ENCODE measurements around the gene LUZP4. TPM values are rescaled to one million over a fixed set of nuclear protein-coding genes. Genes with fewer than 3 reads are reported as not detected.

LUZP4 gene
- total and polyA plus RNA-seq, 2 of the 8 experiments (the other 6 are each of a cell fraction or from before 2014, with no cell fraction given), result 0.17 TPM; not detected in 1

DNA sequence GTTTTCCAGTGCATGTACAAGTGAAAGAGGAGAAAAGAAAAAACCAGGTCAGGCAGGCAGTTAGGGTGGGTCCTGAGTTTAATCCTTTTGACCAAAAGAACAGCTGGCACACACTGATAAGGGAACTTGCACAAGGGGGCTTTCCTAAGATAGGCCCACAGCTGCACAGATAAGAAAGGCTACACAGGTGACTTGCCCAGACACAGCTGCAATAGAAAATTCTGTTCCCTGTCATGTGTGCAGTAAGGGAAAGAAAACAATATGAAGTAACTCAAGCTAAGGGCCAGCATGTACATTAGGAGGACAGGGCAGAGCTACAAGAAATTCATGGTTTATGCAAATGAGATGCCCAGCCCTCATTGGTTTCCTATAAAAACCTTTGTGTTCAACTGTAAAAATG lies 32.9 kb downstream of the LUZP4 start:
- CTCF ChIA-PET (ENCODE audit: partially characterized antibody), result interaction anchor here (1.2 kb wide), 1 partner anchor 9 kb away, joined by 3 read pairs; no protein-coding TSS in a partner anchor
- Histone ChIP-seq H3K18ac (ENCODE audit: extremely low read depth, low read length) (no peak overlapping the region), H4K8ac (ENCODE audit: extremely low read depth, insufficient read depth, low read length) (no peak overlapping the region), H2AFZ (ENCODE audit: low read length) (no peak overlapping the region), H2BK15ac (ENCODE audit: low read length) (no peak overlapping the region), H2BK20ac (ENCODE audit: low read length) (no peak overlapping the region), H3K27ac (ENCODE audit: low read depth, low read length) (no peak overlapping the region), H3K9me3 (ENCODE audit: insufficient read depth in 2 of 2, low read depth in 1 of 2, low read length in 1 of 2) (no peaks in the 10 kb centered on the region), H3K79me2 (ENCODE audit: control insufficient read depth in 1 of 2, insufficient read depth in 2 of 2, low read length in 2 of 2) (no peaks in the 10 kb centered on the region), H3K4ac (replicated peaks; ENCODE audit: insufficient read length, low read depth, low read length) (no peak overlapping the region), H2BK12ac (ENCODE audit: low read depth, low read length) (no peak overlapping the region), H3K4me3 (ENCODE audit: extremely low read depth in 1 of 4, insufficient read depth in 2 of 4, low read depth in 3 of 4, low read length in 4 of 4) (no peak overlapping the region), H3K4me2 (ENCODE audit: insufficient read depth in 1 of 2, low read depth in 2 of 2, low read length in 2 of 2) (no peak overlapping the region), H3K23me2 (ENCODE audit: low read depth, low read length) (no peaks in the 10 kb centered on the region), H4K20me1 (replicated peaks in 1 of 2; ENCODE audit: control insufficient read depth in 1 of 2, insufficient read depth in 2 of 2, low read length in 2 of 2) (no peaks in the 10 kb centered on the region), H3K27me3 (replicated peaks in 1 of 4; ENCODE audit: control insufficient read depth in 3 of 4, extremely low read depth in 1 of 4, insufficient read depth in 3 of 4, low read length in 3 of 4) (no peaks in the 10 kb centered on the region), H4K5ac (ENCODE audit: insufficient read length, low read depth, low read length) (no peak overlapping the region), H3K23ac (ENCODE audit: insufficient read length) (no peak overlapping the region), H3K36me3 (ENCODE audit: control insufficient read depth in 2 of 4, insufficient read depth in 4 of 4, low read length in 3 of 4) (no peaks in the 10 kb centered on the region), H3K4me1 (replicated peaks in 1 of 4; ENCODE audit: control insufficient read depth in 3 of 4, insufficient read depth in 4 of 4, low read length in 3 of 4) (peaks cover 0 to 5% (median 0%) of the 10 kb centered on the region in 4 experiments; a peak in 3 of 7 replicates), H2AK5ac (ENCODE audit: low read depth, low read length) (no peak overlapping the region), H2BK5ac (ENCODE audit: low read depth, low read length) (no peak overlapping the region), H3K9ac (replicated peaks in 1 of 4; ENCODE audit: extremely low read depth in 1 of 4, low read depth in 3 of 4, low read length in 3 of 4) (no peak overlapping the region), H2BK120ac (replicated peaks; ENCODE audit: low read depth, low read length) (no peak overlapping the region), H4K91ac (replicated peaks; ENCODE audit: insufficient read length, low read length) (no peak overlapping the region), H3K79me1 (ENCODE audit: low read depth, low read length) (no peaks in the 10 kb centered on the region), H3K56ac (replicated peaks; ENCODE audit: insufficient read length, low read depth, low read length) (no peak overlapping the region), H3K14ac (ENCODE audit: insufficient read length) (no peak overlapping the region)
- FAIRE-seq (no peak), DNase-seq (ENCODE audit: low read depth in 1 of 2, low spot score in 2 of 2) (no peak)
- POLR2A ChIA-PET (ENCODE audit: partially characterized antibody), result no interaction called here
- TF ChIP-seq ZNF274 (IDR thresholded peaks at IDR 0.05; ENCODE audit: borderline replicate concordance, extremely low read depth, low read length) (no peak), KDM5A (IDR thresholded peaks at IDR 0.05; ENCODE audit: low read length) (no peak), HDAC2 (IDR thresholded peaks at IDR 0.05; ENCODE audit: borderline replicate concordance in 1 of 2, low read depth in 2 of 2, low read length in 2 of 2) (no peak), SIRT6 (IDR thresholded peaks at IDR 0.05; ENCODE audit: low read length) (no peak), RXRA (IDR thresholded peaks at IDR 0.05; ENCODE audit: insufficient read depth, low read depth, low read length) (no peak), YY1 (IDR thresholded peaks at IDR 0.05; ENCODE audit: low read depth, low read length) (no peak), POLR2A (IDR thresholded peaks at IDR 0.05; ENCODE audit: control extremely low read depth in 1 of 2, low read depth in 2 of 2, low read length in 2 of 2) (no peak)
- TF ChIP-seq, protein P1, sequence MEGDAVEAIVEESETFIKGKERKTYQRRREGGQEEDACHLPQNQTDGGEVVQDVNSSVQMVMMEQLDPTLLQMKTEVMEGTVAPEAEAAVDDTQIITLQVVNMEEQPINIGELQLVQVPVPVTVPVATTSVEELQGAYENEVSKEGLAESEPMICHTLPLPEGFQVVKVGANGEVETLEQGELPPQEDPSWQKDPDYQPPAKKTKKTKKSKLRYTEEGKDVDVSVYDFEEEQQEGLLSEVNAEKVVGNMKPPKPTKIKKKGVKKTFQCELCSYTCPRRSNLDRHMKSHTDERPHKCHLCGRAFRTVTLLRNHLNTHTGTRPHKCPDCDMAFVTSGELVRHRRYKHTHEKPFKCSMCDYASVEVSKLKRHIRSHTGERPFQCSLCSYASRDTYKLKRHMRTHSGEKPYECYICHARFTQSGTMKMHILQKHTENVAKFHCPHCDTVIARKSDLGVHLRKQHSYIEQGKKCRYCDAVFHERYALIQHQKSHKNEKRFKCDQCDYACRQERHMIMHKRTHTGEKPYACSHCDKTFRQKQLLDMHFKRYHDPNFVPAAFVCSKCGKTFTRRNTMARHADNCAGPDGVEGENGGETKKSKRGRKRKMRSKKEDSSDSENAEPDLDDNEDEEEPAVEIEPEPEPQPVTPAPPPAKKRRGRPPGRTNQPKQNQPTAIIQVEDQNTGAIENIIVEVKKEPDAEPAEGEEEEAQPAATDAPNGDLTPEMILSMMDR (IDR thresholded peaks at IDR 0.05; ENCODE audit: control extremely low read depth in 1 of 3, insufficient read depth in 1 of 3, low read depth in 1 of 3, low read length in 3 of 3), result no peak
- TF ChIP-seq, protein P2, sequence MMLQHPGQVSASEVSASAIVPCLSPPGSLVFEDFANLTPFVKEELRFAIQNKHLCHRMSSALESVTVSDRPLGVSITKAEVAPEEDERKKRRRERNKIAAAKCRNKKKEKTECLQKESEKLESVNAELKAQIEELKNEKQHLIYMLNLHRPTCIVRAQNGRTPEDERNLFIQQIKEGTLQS (IDR thresholded peaks at IDR 0.05; ENCODE audit: insufficient read depth, low read depth, low read length), result no peak
